GM12872 (cell line): ENCODE results near the gene COA1.

Source experiments
- TF ChIP-seq, protein P1 (sequence below): IDR thresholded peaks from 3 replicates; pipeline ENCODE4 v1.5.1; 2011; ENCODE audit warnings: low read depth, mild to moderate bottlenecking, low read length, moderate library complexity; ENCODE audit not compliant: insufficient read depth

COA1 gene

DNA sequence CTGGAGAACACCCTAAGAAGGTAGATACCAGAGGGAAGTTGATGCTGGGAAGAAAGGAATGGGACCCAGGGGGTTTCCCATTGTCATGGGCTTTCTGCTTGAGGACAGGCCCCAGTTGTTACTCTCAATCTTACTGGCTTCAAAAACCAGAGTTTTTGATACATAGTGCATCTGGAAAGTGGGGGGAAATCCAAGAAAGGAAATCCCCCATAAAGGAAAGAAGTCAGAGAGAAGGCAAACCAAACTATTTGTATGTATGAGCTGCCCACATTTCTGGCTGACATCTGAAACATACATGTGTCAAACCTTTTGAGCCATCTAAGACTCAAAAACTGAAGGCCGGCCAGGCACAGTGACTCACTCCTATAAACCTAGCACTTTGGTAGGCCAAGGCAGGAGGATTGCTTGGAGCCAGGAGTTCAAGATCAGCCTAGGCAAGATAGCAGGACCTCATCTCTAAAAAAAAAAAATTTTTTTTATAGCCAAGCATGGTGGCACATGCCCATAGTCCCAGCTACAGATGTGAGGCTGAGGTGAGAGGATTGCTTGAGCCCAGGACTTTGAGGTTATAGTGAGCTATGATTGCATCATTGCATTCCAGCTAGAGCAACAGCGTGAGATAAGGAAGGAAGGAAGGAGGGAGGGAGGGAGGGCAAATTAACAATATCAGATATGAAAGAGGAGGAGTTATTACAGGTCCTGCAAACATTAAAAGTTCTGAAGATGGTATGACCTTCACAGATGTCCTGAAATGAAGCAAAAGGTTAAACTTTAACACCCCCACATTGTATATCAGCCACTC lies 6.7 kb upstream of the COA1 start:
- TF ChIP-seq, protein P1, sequence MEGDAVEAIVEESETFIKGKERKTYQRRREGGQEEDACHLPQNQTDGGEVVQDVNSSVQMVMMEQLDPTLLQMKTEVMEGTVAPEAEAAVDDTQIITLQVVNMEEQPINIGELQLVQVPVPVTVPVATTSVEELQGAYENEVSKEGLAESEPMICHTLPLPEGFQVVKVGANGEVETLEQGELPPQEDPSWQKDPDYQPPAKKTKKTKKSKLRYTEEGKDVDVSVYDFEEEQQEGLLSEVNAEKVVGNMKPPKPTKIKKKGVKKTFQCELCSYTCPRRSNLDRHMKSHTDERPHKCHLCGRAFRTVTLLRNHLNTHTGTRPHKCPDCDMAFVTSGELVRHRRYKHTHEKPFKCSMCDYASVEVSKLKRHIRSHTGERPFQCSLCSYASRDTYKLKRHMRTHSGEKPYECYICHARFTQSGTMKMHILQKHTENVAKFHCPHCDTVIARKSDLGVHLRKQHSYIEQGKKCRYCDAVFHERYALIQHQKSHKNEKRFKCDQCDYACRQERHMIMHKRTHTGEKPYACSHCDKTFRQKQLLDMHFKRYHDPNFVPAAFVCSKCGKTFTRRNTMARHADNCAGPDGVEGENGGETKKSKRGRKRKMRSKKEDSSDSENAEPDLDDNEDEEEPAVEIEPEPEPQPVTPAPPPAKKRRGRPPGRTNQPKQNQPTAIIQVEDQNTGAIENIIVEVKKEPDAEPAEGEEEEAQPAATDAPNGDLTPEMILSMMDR: no peak

DNA sequence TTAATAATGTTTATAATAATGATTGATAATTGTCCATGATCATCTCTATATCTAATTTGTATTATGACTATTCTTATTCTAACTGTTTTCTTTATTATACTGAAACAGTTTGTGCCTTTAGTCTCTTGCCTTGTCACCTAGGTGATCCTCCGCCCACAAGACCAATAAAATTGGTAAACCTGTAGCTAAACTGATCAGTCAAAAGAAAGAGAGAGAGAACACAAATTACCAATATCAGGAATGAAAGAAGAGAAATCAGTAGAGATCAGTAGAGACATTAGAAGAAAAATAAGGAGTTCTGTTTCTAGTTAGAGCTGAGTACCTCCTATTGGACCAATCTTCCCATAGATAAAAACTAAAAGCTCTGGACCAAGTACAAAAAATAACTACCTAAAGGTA lies 6.1 kb upstream of the COA1 start:
- TF ChIP-seq, protein P1: no peak

DNA sequence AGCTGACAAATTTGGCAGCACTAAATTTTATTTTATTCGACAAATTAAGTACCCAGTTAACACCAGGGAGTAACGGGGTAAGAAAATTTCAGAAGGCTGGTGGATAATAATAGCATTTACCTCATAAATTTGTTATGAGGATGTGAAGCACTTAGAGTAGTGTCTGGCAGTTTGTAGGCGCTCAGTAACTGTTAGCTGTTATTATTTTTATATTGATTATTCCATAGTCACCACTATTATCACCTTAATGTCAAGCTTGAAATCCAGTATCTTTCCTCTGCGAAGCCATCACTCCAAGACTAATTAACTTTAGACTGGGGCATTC lies 563 bp upstream of the COA1 start:
- TF ChIP-seq, protein P1: no peak

DNA sequence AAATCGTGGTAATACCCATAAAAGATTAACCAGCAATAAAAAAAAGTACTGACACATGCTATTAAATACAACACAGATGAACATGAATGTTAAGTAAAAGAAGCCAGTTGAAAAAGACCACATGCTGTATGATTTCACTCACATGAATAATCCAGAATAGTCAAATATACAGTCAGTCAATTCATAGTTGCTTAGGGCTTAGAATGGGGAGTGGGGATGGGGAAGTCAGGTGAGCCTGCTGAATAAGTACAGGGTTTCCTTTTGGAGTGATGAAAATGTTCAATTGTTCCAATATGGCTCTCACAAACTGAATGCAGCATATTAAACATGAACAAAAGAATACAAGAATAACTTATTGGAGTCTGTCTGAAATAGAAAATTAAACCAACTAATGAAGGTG lies 1.8 kb downstream of the COA1 start:
- TF ChIP-seq, protein P1: no peak

DNA sequence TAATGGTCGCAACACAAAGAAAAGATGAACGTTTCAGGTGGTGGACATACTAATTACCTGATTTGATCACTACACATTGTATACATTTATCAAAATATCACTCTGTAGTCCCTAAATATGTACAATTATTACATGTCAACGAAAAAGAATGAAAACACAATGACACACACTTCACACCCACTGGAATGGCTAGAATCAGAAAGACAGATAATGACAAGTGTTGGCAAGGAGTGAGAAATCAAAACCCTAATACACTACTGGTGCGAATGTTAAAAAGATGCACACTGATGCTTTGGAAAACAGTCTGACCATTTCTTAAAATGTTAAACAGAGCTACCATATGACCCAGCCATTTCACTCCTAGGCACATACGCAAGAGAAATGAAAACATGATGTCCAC lies 2.3 kb downstream of the COA1 start:
- TF ChIP-seq, protein P1: no peak

DNA sequence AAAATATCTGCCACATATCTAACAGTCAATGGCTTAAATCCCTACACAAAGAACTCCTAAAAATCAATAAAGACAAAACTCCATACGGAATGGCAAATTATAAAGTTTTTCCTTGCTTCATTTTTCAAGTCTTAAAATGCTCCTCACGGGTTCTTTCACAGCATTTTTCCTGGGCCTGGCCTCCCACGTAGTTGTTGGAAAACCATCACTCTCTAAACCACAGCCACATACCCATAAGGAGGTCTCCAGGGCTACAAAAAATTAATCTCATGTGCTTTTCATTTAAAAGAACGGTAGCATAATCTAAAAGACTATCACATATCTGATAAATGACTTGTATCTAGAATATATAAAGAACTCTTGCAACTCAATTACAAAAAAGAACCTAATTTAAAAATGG lies 2.9 kb downstream of the COA1 start:
- TF ChIP-seq, protein P1: no peak

DNA sequence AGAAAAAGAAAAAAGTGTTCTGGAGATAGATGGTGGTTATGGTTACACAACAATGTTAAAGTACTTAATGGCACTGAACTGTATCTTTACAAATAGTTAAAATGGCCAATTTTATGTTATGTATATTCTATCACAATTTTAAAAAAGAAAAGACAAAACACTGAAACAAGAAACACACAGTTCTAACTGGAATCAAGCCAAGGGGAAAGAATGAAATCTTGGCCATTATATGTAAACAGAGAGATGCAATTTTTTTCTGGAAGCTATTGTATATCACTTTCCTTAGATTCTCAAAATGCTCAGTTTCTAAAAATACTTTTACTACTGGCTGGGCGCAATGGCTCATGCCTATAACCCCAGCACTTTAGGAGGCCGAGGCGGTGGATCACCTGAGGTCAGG lies 4.1 kb downstream of the COA1 start:
- TF ChIP-seq, protein P1: no peak
